ENCODE results near the gene AVPR2. TPM values are rescaled to one million over a fixed set of nuclear protein-coding genes. Genes with fewer than 3 reads are reported as not detected.

Gene AVPR2
- total RNA-seq, 2 experiments from 2014 or later = not detected

DNA sequence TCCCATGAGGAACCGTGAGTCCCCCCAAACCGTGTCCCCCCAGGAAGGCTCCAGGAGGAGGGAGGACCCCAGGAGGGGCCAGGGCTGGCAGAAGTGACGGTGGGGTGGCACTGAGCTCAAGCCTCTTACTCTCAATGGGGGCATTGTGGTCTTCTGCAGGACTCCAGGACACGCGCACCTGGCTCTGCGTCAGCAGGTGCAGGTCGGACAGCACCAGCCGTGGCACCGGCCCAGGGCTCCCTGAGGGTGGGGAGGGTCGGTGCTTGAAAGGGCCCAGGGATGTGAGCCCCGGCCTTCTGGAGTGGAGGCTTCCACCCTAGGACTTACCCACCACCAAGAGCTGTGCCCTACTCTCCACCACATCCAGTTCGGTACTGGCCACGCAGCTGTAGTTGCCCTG lies 36.8 kb upstream of the AVPR2 start:
- Mint-ChIP-seq H3K27ac (no peak overlapping the region), H3K27me3 (no peaks in the 10 kb centered on the region), H3K36me3 (ENCODE audit: low read depth) (no peaks in the 10 kb centered on the region), H3K4me3 (no peak overlapping the region), H3K4me1 (ENCODE audit: low read depth) (no peaks in the 10 kb centered on the region), H3K9me3 (no peaks in the 10 kb centered on the region)
- DNase-seq (no peak), ATAC-seq (no peak)
- POLR2A ChIA-PET = no interaction called here
- intact Hi-C loops (cut with micrococcal nuclease) = no loop called here
- TF ChIP-seq, protein P1, sequence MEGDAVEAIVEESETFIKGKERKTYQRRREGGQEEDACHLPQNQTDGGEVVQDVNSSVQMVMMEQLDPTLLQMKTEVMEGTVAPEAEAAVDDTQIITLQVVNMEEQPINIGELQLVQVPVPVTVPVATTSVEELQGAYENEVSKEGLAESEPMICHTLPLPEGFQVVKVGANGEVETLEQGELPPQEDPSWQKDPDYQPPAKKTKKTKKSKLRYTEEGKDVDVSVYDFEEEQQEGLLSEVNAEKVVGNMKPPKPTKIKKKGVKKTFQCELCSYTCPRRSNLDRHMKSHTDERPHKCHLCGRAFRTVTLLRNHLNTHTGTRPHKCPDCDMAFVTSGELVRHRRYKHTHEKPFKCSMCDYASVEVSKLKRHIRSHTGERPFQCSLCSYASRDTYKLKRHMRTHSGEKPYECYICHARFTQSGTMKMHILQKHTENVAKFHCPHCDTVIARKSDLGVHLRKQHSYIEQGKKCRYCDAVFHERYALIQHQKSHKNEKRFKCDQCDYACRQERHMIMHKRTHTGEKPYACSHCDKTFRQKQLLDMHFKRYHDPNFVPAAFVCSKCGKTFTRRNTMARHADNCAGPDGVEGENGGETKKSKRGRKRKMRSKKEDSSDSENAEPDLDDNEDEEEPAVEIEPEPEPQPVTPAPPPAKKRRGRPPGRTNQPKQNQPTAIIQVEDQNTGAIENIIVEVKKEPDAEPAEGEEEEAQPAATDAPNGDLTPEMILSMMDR (IDR thresholded peaks at IDR 0.05) = no peak
- CTCF ChIA-PET = no interaction called here

DNA sequence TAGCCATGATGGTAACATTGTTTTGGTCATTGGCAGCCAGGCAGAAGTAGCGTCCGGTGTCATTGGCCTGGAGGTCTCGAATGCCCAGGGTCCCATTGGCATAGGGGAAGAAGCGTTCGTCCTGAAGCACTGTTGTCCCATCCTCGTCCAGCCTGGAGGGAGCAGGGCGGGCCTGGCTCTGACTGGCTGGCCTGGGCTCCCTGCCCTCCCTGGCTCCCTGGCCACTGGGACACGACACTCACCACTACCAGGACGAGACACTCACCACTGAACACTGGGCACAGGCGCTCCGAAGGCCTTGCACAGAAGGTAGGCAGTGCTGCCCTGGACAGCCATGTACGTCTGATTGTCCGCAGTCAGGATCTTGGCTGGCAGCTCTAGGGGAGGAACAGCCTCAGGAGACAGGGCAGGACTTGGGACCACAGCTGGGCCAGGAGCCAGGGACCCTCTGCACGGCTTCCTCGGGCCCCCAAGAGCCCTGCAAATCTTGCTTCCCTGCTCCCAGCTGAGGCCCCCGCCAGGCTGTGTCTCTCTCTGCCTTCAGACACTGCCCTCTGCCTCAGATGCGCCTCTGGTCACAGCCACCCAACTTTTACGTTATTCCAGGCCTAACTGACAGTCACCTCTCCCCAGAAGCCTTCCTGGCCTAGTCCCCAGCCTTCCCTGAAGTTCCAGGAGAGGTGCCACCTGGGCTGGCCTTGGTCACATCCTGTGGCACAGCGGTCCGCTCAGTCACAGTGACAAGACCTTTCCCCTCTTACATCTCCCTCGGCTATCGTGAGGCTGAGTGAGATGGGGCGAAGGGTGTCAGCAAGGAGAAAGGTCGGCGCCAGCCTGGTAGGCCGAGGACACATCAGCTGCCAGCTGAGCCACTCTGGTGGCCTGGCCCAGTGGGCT lies 35.6 kb upstream of the AVPR2 start:
- no peaks in the 10 kb centered on the region for H3K27me3 Mint-ChIP-seq
- H3K27ac Mint-ChIP-seq = no peak overlapping the region
- no peaks in the 10 kb centered on the region for H3K36me3 Mint-ChIP-seq (ENCODE audit: low read depth)
- DNase-seq = no peak
- no peak for ATAC-seq
- no peaks in the 10 kb centered on the region for H3K9me3 Mint-ChIP-seq
- no peaks in the 10 kb centered on the region for H3K4me1 Mint-ChIP-seq (ENCODE audit: low read depth)
- ChIA-PET CTCF (no interaction called here), POLR2A (no interaction called here)
- TF ChIP-seq, protein P1 (IDR thresholded peaks at IDR 0.05) = no peak
- intact Hi-C loops (cut with micrococcal nuclease) = no loop called here
- H3K4me3 Mint-ChIP-seq = no peak overlapping the region

DNA sequence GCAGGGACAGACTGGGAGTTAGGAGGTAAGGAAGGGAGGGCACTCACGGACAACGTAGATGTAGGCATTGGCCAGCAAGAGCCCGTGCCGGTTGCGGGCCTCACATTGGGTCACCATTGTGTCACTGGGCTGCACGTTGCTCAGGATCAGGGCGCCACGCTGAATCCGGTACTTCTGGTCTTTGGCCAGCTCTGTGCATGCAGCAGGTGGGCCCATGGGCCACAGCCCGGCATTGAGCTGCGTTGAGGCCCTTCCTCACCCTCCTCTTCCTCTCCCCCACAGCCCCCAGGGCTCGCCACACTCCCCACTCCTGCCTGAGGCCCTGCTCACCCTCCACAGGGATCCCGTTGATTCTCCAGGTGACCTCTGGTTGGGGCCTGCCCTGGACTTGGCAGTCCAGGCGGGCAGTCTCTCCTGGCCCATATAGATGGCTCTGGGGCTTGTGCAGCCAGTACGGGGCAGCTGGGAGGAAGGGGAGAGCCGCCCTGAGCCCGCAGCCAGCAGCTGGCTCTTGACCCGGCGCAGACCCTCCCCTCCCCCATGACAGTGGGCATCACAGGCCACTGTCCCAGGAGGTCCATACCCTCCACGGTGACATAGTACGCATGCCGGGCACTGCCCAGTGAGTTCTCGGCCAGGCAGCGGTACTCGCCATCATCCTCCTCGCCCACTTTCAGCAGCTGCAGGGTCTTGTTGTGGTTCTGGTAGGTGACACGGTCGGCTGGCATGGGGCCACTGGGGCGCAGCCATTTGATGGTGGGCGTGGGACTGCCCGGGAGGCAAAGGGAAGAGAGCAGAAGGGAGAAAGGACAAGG lies 34.8 kb upstream of the AVPR2 start:
- intact Hi-C loops (cut with micrococcal nuclease) = no loop called here
- Mint-ChIP-seq H3K4me3 (no peak overlapping the region), H3K4me1 (ENCODE audit: low read depth) (no peaks in the 10 kb centered on the region), H3K27me3 (no peaks in the 10 kb centered on the region), H3K9me3 (no peaks in the 10 kb centered on the region), H3K27ac (no peak overlapping the region), H3K36me3 (ENCODE audit: low read depth) (no peaks in the 10 kb centered on the region)
- DNase-seq (no peak), ATAC-seq (no peak)
- TF ChIP-seq, protein P1 (IDR thresholded peaks at IDR 0.05) = no peak
- ChIA-PET POLR2A (interaction anchor here (0.6 kb wide), 1 partner anchor 52 kb away, joined by 3 read pairs; no protein-coding TSS in a partner anchor), CTCF (no interaction called here)

DNA sequence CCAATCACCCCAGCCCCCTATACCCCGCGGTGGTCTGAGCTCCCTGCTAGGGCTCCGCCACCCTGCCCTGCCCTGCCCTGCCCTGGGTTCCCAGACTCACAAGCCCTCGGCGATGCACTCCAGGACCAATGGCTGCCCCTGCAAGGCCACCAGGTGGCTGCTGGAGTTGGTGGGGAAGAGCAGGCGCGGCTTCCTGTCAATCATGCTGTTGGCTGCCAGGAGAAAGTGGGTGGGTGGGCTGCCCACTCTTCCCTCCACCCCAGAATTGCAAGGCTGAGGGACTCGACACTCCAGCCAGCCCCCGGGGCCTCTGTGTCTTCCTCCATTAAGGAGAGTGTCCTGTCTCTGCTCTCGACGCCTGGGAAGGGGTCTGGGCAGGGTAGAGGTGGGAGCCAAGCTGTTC lies 34.2 kb upstream of the AVPR2 start:
- no peaks in the 10 kb centered on the region for H3K27me3 Mint-ChIP-seq
- ATAC-seq = no peak
- POLR2A ChIA-PET = interaction anchor here (0.6 kb wide), 1 partner anchor 53 kb away, joined by 3 read pairs; no protein-coding TSS in a partner anchor
- no peak for DNase-seq
- intact Hi-C loops (cut with micrococcal nuclease) = no loop called here
- CTCF ChIA-PET = no interaction called here
- H3K4me3 Mint-ChIP-seq = no peak overlapping the region
- H3K4me1 Mint-ChIP-seq (ENCODE audit: low read depth) = no peaks in the 10 kb centered on the region
- H3K9me3 Mint-ChIP-seq = no peaks in the 10 kb centered on the region
- no peak overlapping the region for H3K27ac Mint-ChIP-seq
- H3K36me3 Mint-ChIP-seq (ENCODE audit: low read depth) = no peaks in the 10 kb centered on the region
- TF ChIP-seq, protein P1 (IDR thresholded peaks at IDR 0.05) = no peak
